A549 treated with AZD9567 at 1 μM for 4 hours (cell line): ENCODE data around the gene TNNC1. TPM values are rescaled to one million over a fixed set of nuclear protein-coding genes. Genes with fewer than 3 reads are reported as not detected.

Source experiments
- total RNA-seq: library from RNA; stranded (reverse); fragments of 200-300 nt; extraction: Qiagen RNA extraction; gene quantifications from 5 replicates; pipeline ENCODE4 v1.2.3, GENCODE V29; 2022; ENCODE audit not compliant: insufficient read depth

The TNNC1 gene
- total RNA-seq, result 0.78 to 4.7 TPM (median 1.3 TPM) in 5 replicates

DNA sequence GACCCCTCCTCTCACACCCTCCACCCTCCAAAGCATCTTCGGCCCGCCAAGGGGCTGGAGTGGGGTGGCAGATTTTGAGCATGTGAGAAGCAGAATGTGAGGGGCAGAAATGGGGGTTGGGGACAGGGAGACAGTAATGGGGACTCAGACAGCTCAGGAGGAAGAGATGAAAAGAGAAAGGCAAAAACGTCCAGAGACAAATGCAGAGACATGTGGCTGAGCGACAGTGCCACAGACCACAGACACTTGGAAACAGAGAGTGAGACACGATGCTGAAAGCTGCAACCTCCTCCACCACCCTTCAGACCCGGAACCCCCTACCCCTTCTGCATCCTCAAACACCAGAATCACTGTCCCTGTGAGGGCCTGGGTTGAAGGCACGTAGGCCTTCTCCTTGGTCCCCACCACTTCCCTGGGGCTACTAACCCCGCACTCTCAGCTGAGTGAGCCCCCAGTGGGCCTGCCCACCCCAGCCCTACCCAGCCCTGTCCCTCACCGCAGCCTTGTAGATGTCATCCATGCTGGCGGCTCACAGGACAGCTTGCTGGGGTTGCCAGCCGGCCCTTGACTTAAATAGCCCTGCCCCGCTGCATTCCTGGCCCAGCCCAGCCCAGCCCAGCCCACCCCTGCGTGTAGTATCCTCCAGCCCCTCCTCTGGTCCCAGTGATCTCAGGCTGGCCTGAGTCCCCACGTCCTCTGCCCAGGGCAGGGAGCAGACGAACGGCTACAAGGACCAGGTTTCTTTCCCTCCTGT is at the start of gene TNNC1:
TNNC1 (minus strand) TSS at position 546 of the 754 bp plus-strand sequence; CDS start at position 520, 26 bp downstream.

GRCh38 chr3:52494886-52495495 is 41.1 kb upstream of the TNNC1 start, which contains the start of gene STAB1:
Gene STAB1, plus strand, starts transcription at chr3:52495338. Its CDS starts 76 bp downstream, at chr3:52495414.

DNA sequence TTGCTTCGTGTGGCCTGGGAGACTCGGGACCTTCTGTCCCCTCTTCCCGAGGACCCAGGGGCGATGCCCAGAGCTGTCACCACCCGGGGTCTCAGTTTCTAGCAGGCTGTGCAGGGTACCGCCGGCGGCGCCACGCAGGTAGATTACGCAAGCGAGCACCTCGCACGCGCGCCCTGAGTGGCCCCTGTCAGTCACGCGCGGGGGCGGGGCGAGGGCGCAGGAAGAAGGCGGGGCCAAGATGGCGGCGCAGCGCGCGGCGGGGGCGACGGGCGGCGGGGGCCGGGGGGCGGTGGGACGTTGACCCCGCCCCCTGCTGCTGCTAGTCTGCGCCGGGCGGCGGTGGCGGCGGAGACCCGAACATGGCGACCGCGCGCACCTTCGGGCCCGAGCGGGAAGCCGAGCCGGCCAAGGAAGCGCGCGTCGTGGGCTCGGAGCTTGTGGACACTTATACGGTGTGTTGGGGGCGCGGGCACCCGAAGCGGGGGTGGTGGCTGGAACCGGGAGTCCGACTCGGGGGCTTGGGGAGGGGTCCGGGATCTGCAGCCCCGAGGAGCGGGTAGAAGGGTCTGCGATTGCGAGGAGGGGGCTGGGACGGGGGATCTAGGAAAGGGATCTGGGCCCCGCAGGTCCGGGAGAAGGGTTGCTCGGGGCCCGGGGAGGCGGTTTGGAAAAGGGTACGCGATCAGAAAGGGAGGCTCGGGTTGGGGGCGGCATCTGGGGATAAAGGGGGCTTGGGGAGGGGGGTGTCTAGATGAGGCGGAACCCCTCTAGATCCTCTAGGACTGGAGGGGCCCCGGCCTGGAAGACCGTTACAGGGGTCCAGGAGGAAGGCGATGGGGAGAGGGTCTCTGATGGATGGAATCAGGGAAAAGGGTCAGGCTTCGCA is 1.7 kb upstream of the TNNC1 start, which contains the start of gene NISCH:
NISCH (plus strand) TSS at position 322 of the 886 bp plus-strand sequence; CDS start at position 360, 38 bp downstream.

GRCh38 chr3:52444860-52445793 is 8.7 kb downstream of the TNNC1 start, which contains the start of gene SEMA3G:
Gene SEMA3G, minus strand, starts transcription at chr3:52445103. Its CDS starts 76 bp downstream, at chr3:52445027.

Other genes starting within 250 kb of the TNNC1 start
- gene TLR9, start 228.4 kb downstream of the TNNC1 start, total RNA-seq, result 0.08 TPM in 1 of 5 replicates, not detected in the others
- 61.3 to 72.0 TPM (median 67.9 TPM) in 5 replicates for gene TWF2, start 214.9 kb downstream of the TNNC1 start, total RNA-seq
- 2.7 to 4.5 TPM (median 4.2 TPM) in 5 replicates for gene PPM1M, start 208.3 kb downstream of the TNNC1 start, total RNA-seq
- gene WDR82, start 175.4 kb downstream of the TNNC1 start, total RNA-seq, result 50.3 to 60.0 TPM (median 52.9 TPM) in 5 replicates
- gene GLYCTK, start 166.2 kb downstream of the TNNC1 start, total RNA-seq, result 4.2 to 5.3 TPM (median 4.5 TPM) in 5 replicates
- gene DNAH1, start 137.7 kb downstream of the TNNC1 start, total RNA-seq, result 0.60 to 5.8 TPM (median 1.1 TPM) in 5 replicates
- gene BAP1, start 44.0 kb downstream of the TNNC1 start, total RNA-seq, result 33.7 to 38.9 TPM (median 36.2 TPM) in 5 replicates
- gene PHF7, start 43.4 kb downstream of the TNNC1 start, total RNA-seq, result 2.5 to 3.4 TPM (median 2.9 TPM) in 4 of 5 replicates, not detected in the other
- 0.07 to 0.17 TPM (median 0.15 TPM) in 4 of 5 replicates, not detected in the other for gene SEMA3G, start 8.9 kb downstream of the TNNC1 start, total RNA-seq
- gene NISCH, start 1.6 kb upstream of the TNNC1 start, total RNA-seq, result 12.5 to 19.7 TPM (median 16.1 TPM) in 5 replicates
- 0.03 to 0.11 TPM (median 0.06 TPM) in 4 of 5 replicates, not detected in the other for gene STAB1, start 41.3 kb upstream of the TNNC1 start, total RNA-seq
- gene NT5DC2, start 79.8 kb upstream of the TNNC1 start, total RNA-seq, result 68.5 to 107 TPM (median 101 TPM) in 5 replicates
- 56.4 to 73.8 TPM (median 65.5 TPM) in 5 replicates for gene UQCC5, start 82.6 kb upstream of the TNNC1 start, total RNA-seq
- 12.6 to 21.7 TPM (median 15.8 TPM) in 5 replicates for gene PBRM1, start 231.9 kb upstream of the TNNC1 start, total RNA-seq
- 94.1 to 107 TPM (median 101 TPM) in 5 replicates for gene GNL3, start 232.0 kb upstream of the TNNC1 start, total RNA-seq